HS-5 (cell line): ENCODE measurements around the gene GLMP.

Experiments used
- DNase-seq: peaks from one replicate; pipeline ENCODE4 v3.0.0-alpha.2; 2012; ENCODE audit warnings: low read depth

The GLMP gene

GRCh38 chr1:156248323-156248683 lies 47.2 kb downstream of the GLMP start:
- no peak for DNase-seq

DNA sequence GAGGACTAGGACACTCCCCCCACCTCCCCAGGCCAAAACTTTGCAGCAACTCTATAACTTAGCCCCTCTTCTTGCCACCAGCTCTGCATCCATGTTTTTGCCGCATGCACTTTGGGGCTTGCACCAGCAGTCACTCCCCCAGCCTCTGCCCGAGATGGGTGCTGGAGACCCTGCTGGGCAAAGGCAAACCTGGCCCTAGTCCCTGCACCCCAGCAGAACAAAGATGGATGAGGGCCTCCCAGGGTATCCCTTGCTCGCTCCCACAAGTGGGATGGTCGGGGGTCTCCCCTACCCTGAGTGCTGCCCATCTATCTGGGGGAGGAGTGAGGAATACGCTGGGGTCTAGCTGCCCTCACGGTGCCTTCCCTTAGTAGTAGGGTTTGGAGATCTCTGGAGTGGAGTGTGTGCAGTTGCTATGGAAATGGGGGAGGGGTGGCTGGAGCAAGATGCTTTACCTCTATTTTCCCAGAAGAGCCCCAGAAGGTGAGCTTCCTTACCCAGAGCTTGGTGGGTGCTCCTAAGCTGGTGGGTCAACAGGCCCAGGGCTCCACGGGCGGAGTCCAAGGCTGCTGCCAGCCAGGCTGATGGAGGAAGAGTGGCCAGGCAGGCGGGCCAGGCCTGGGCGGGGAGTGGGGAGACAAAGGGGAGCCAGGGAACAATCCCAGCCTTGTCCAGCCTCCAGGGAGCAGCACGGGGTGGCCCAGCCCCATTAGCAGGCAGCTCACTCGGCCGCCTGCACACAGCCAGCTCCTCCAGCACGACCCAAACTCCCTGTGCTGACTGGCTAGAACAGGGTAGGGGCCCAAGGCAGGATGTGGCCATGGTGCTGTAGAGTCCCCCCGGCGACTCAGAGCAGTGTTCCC lies 47.8 kb downstream of the GLMP start, which contains the start of gene PAQR6:
Gene PAQR6 (minus strand): TSS at position 597 of the 863 bp plus-strand sequence. CDS start 1,325 bp downstream, outside the sequence.
- DNase-seq = no peak

DNA sequence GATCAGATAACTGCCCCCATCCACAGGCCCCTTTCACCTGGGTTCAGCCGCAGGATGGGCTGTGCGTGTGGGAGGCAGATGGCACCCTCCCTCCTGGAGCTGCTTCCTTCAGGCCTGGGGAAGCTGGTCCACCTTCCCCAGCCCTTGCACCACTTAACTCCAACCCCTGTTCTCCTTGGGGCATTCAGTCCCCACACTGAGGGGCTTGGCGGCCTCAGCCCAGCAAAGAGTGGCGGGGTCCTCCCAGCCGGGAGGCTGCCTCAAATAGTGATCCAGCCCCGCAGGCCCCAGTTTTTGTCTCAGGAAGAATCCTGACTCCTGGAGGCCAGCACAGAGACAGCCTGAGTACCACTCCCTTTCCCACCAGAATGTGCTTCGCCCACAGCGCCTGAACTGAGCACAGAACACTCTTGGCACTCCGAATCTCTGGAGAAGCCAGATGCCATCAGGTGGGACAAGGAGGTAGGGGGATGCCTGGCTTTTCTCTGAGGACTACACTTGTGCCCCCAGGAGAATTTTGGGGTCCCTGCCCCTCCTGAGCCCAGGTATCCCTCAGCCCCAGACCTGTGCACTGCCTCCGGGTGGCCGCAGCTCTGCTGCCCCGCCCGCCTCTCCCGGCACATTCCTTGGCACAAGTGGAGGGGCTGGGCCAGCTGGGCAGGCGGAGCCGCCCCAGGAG lies 48.6 kb downstream of the GLMP start:
- DNase-seq = no peak

GRCh38 chr1:156246241-156246780 lies 49.2 kb downstream of the GLMP start:
- DNase-seq = no peak

GRCh38 chr1:156245451-156246232 lies 49.8 kb downstream of the GLMP start:
- DNase-seq = no peak

DNA sequence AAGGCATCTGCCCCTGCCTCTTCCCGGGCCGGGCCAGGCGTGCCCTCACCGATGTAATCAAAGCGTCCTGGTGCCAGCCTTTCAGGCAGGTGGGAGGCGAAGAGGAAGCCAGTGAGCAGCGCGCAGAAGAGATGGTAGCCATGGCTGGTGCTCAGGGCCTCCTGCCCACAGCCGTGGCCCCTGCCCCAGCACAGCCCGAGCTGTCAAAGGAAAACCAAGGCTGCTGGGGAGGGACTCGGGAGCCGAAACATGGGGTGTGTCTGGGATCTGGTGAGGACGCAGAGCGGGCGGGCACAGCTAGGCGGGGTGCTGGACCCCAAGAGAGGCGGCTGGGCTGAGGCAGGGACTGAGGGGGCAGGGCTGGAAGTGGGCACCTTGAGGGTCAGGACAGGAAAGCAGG lies 50.8 kb downstream of the GLMP start:
- DNase-seq = no peak

DNA sequence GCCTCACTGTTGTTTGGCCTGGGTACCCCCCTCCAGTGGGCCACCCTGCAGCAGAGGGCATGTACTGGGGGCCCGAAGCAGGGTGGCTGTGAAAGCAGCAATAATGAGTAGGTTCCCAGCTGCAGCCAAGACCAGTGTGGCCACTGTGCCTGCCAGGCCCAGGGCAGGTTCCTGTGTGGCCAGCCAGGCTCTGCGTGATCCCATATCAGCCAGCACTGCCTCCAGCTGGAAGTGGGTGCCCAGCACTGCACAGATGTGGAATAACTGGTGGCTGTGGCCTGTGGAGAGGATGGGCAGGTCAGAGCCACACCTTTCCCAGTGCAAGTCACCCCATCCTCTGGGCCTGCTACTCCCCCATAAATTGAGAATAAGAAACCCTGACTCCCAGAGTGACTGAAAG lies 51.4 kb downstream of the GLMP start:
- DNase-seq = no peak

GRCh38 chr1:156242738-156243137 lies 52.7 kb downstream of the GLMP start:
- DNase-seq = no peak
